Mesothelial cell of epicardium (in vitro differentiated cells): ENCODE results near the gene HTR6. TPM values are rescaled to one million over a fixed set of nuclear protein-coding genes. Genes with fewer than 3 reads are reported as not detected.

ENCODE experiments used
- DNase-seq, 2 experiments: peaks; one replicate each; pipeline ENCODE4 v3.0.0; 2021; ENCODE audit warnings: low spot score in 2 of 2; ENCODE audit not compliant: unreplicated experiment in 2 of 2
- H3K27ac Mint-ChIP-seq: 2 replicates; pipeline ENCODE4 v1.8.0; 2021; ENCODE audit warnings: mixed read lengths
- H3K27me3 Mint-ChIP-seq: 2 replicates; pipeline ENCODE4 v1.8.0; 2021; ENCODE audit warnings: low read depth, mixed read lengths
- H3K36me3 Mint-ChIP-seq: 2 replicates; pipeline ENCODE4 v1.8.0; 2021; ENCODE audit warnings: mixed read lengths
- H3K4me1 Mint-ChIP-seq: 2 replicates; pipeline ENCODE4 v1.8.0; 2021; ENCODE audit warnings: mixed read lengths
- H3K4me3 Mint-ChIP-seq: 2 replicates; pipeline ENCODE4 v1.8.0; 2021; ENCODE audit warnings: mild to moderate bottlenecking, moderate library complexity, mixed read lengths
- H3K9me3 Mint-ChIP-seq: 2 replicates; pipeline ENCODE4 v1.8.0; 2021; ENCODE audit warnings: mixed read lengths
- CTCF ChIP-seq: fragments of 200-600 bp; sonication (generic); IDR thresholded peaks from one replicate; pipeline ENCODE4 v1.5.0; 2021; ENCODE audit warnings: antibody characterized with exemption; ENCODE audit not compliant: unreplicated experiment
- total RNA-seq: library from RNA; stranded (reverse); gene quantifications from 3 replicates; pipeline ENCODE4 v1.2.1, GENCODE V29; 2021

HTR6 gene
- total RNA-seq, 1 donor from 2014 or later = 0.11 TPM

GRCh38 chr1:19690342-19690741 lies 25.7 kb downstream of the HTR6 start:
- H3K4me1 Mint-ChIP-seq = no peaks in the 10 kb centered on the region
- no peaks in the 10 kb centered on the region for H3K9me3 Mint-ChIP-seq
- no peaks in the 10 kb centered on the region for H3K27me3 Mint-ChIP-seq

GRCh38 chr1:19694298-19694697 lies 29.6 kb downstream of the HTR6 start:
- Mint-ChIP-seq H3K27me3 (no peaks in the 10 kb centered on the region), H3K4me1 (no peaks in the 10 kb centered on the region), H3K27ac (no peak overlapping the region), H3K9me3 (no peaks in the 10 kb centered on the region), H3K4me3 (no peak overlapping the region), H3K36me3 (peaks cover 15% of the 10 kb centered on the region)
- no peak for DNase-seq
- TF ChIP-seq CTCF = no peak

More at GRCh38 chr1:19690342-19690741, 25.7 kb downstream of the HTR6 start:
- peaks cover 8% of the 10 kb centered on the region for H3K36me3 Mint-ChIP-seq
- no peak for TF ChIP-seq CTCF
- no peak for DNase-seq
- H3K4me3 Mint-ChIP-seq = no peak overlapping the region
- no peak overlapping the region for H3K27ac Mint-ChIP-seq

GRCh38 chr1:19695772-19696171 lies 31.1 kb downstream of the HTR6 start:
- no peaks in the 10 kb centered on the region for H3K27me3 Mint-ChIP-seq
- peaks cover 16% of the 10 kb centered on the region for H3K36me3 Mint-ChIP-seq
- H3K9me3 Mint-ChIP-seq = no peaks in the 10 kb centered on the region
- H3K27ac Mint-ChIP-seq = no peak overlapping the region
- no peak for DNase-seq
- TF ChIP-seq CTCF = no peak
- no peaks in the 10 kb centered on the region for H3K4me1 Mint-ChIP-seq
- H3K4me3 Mint-ChIP-seq = no peak overlapping the region

- H3K4me1 Mint-ChIP-seq = no peaks in the 10 kb centered on the region
- H3K9me3 Mint-ChIP-seq = no peaks in the 10 kb centered on the region
- H3K4me3 Mint-ChIP-seq = no peak overlapping the region
- TF ChIP-seq CTCF = no peak
- H3K36me3 Mint-ChIP-seq = peaks cover 16% of the 10 kb centered on the region
- no peak overlapping the region for H3K27ac Mint-ChIP-seq
- no peaks in the 10 kb centered on the region for H3K27me3 Mint-ChIP-seq
- no peak for DNase-seq
These were observed 32.1 kb downstream of the HTR6 start for GRCh38 chr1:19696820-19697219.

- H3K27me3 Mint-ChIP-seq = no peaks in the 10 kb centered on the region
- no peaks in the 10 kb centered on the region for H3K4me1 Mint-ChIP-seq
- H3K27ac Mint-ChIP-seq = no peak overlapping the region
- peaks cover 16% of the 10 kb centered on the region for H3K36me3 Mint-ChIP-seq
- no peak overlapping the region for H3K4me3 Mint-ChIP-seq
- TF ChIP-seq CTCF = no peak
- no peak for DNase-seq
- H3K9me3 Mint-ChIP-seq = no peaks in the 10 kb centered on the region
These were observed 33.5 kb downstream of the HTR6 start for GRCh38 chr1:19698181-19698580.
